ENCODE measurements around the gene C17orf113. TPM values are rescaled to one million over a fixed set of nuclear protein-coding genes. Genes with fewer than 3 reads are reported as not detected.

The C17orf113 gene
- total and polyA plus RNA-seq, 10 donors = 0.35 to 1.6 (median 0.63) TPM

- Histone ChIP-seq H3K27me3 (replicated peaks in 1 of 7) (peaks cover 0 to 32% (median 0%) of the 10 kb centered on the region in 7 donors), H3K4me1 (peaks cover 0 to 3% (median 0%) of the 10 kb centered on the region in 6 donors), H3K27ac (no peak overlapping the region), H3K4me3 (no peak overlapping the region), H3K9me3 (peaks cover 0 to 4% (median 0%) of the 10 kb centered on the region in 8 donors), H3K36me3 (no peaks in the 10 kb centered on the region)
- intact Hi-C loops (cut with DNase I; ENCODE audit: low total_unique reads) = no loop called here
- TF ChIP-seq POLR2AphosphoS5 (IDR thresholded peaks at IDR 0.05) (no peak), CTCF (IDR thresholded peaks at IDR 0.05 in 8 of 11, conservative IDR thresholded peaks at IDR 0.05 in 3 of 11) (no peak), POLR2A (IDR thresholded peaks at IDR 0.05) (no peak)
- WGBS, 5 donors = 68 to 84% (median 72%) methylated on average over 4 to 7 of the region's 7 CpGs
- no peak for DNase-seq
Measured at GRCh38 chr17:42058063-42058462, 7.7 kb upstream of the C17orf113 start.

- Histone ChIP-seq H3K36me3 (no peaks in the 10 kb centered on the region), H3K27ac (no peak overlapping the region), H3K9me3 (peaks cover 0 to 4% (median 0%) of the 10 kb centered on the region in 8 donors), H3K27me3 (replicated peaks in 1 of 7) (peaks cover 0 to 38% (median 0%) of the 10 kb centered on the region in 7 donors), H3K4me1 (no peaks in the 10 kb centered on the region), H3K4me3 (no peak overlapping the region)
- DNase-seq = no peak
- TF ChIP-seq POLR2A (IDR thresholded peaks at IDR 0.05) (no peak), POLR2AphosphoS5 (IDR thresholded peaks at IDR 0.05) (no peak), CTCF (IDR thresholded peaks at IDR 0.05 in 8 of 11, conservative IDR thresholded peaks at IDR 0.05 in 3 of 11) (no peak)
- intact Hi-C loops (cut with DNase I; ENCODE audit: low total_unique reads) = no loop called here
- 59 to 70% (median 67%) methylated on average over 3 of the region's 3 CpGs for WGBS, 5 donors
Measured at GRCh38 chr17:42056635-42057034, 6.2 kb upstream of the C17orf113 start.

DNA sequence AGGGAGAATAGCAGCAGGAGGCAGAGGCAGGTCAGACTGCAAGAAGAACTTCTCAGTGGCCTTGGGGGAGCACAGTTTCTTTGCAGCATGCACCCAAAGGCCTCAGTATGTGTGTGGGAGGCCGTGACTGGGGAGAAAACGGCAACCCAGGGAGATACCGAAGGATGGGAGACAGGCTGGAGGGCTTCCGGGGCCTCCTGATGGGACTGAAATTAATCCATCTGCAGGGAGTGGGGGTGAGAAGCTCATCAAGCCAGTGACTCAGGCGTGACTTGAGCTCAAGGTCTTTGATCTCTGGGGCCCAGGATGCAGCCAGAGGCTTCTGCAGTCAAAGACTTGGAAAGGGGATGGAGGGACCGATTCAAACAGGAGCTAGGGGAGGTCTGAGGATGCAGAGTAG is 5.1 kb upstream of the C17orf113 start:
- no peak for TF ChIP-seq POLR2A (IDR thresholded peaks at IDR 0.05)
- TF ChIP-seq CTCF (IDR thresholded peaks at IDR 0.05 in 8 of 11, conservative IDR thresholded peaks at IDR 0.05 in 3 of 11) = no peak
- TF ChIP-seq POLR2AphosphoS5 (IDR thresholded peaks at IDR 0.05) = no peak
- H3K27ac ChIP-seq = no peak overlapping the region
- H3K4me1 ChIP-seq = peaks cover 0 to 7% (median 6%) of the 10 kb centered on the region in 6 donors
- DNase-seq = no peak
- no peak overlapping the region for H3K4me3 ChIP-seq
- no peaks in the 10 kb centered on the region for H3K36me3 ChIP-seq
- WGBS, 5 donors = 53 to 80% (median 67%) methylated on average over 5 to 6 of the region's 6 CpGs
- peaks cover 0 to 4% (median 0%) of the 10 kb centered on the region in 8 donors for H3K9me3 ChIP-seq
- peaks cover 0 to 49% (median 0%) of the 10 kb centered on the region in 7 donors for H3K27me3 ChIP-seq (replicated peaks in 1 of 7)
- intact Hi-C loops (cut with DNase I; ENCODE audit: low total_unique reads) = no loop called here

DNA sequence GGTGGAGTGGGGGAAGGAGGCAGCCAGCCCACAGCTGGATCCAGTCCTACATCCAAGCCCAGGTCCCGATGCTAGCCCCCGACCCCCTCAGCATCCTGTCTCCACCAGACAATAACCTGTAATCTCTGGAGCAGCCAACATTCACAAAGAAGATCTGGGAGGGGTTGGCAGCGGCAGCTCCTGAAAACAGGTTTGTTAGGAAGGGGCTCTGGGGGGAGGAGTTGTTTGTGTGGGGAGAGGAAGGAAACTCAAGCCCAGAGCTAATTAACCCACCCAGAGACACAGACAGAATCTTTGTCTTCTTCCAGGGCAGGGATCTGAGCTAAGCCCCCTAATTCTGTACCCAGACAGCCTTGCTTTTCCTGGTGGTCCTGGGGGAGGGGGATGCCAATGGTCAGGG is 4.6 kb upstream of the C17orf113 start:
- TF ChIP-seq POLR2AphosphoS5 (IDR thresholded peaks at IDR 0.05) (no peak), CTCF (IDR thresholded peaks at IDR 0.05 in 8 of 11, conservative IDR thresholded peaks at IDR 0.05 in 3 of 11) (no peak), POLR2A (IDR thresholded peaks at IDR 0.05) (no peak)
- Histone ChIP-seq H3K27me3 (replicated peaks in 1 of 7) (peaks cover 0 to 49% (median 0%) of the 10 kb centered on the region in 7 donors), H3K36me3 (no peaks in the 10 kb centered on the region), H3K9me3 (peaks cover 0 to 4% (median 0%) of the 10 kb centered on the region in 8 donors), H3K27ac (no peak overlapping the region), H3K4me1 (peaks cover 0 to 10% (median 9%) of the 10 kb centered on the region in 6 donors), H3K4me3 (no peak overlapping the region)
- WGBS, 5 donors = 34 to 45% (median 37%) methylated on average over 3 of the region's 3 CpGs
- DNase-seq = no peak
- intact Hi-C loops (cut with DNase I; ENCODE audit: low total_unique reads) = no loop called here

Data from spleen (tissue), 11 donors.